Esophagus muscularis mucosa (tissue), 4 donors: ENCODE measurements around the gene PCDH9. TPM values are rescaled to one million over a fixed set of nuclear protein-coding genes. Genes with fewer than 3 reads are reported as not detected.

Source experiments
- DNase-seq: peaks from one replicate; pipeline ENCODE4 v3.0.0-alpha.2; 2017; ENCODE audit errors: extremely low spot score
- H3K27ac ChIP-seq, 4 donors: fragments of 200-600 bp; sonication (generic); replicated peaks in 1 of 4; 1 replicate in 3 of 4; 2 replicates in 1 of 4; pipeline ENCODE4 v1.5.1; 2016 to 2019; ENCODE audit warnings: mild to moderate bottlenecking in 1 of 4
- H3K27me3 ChIP-seq, 4 donors: fragments of 200-600 bp; sonication (generic); one replicate each; pipeline versions ENCODE4 v1.5.1 to v1.6.0; 2016 to 2019
- H3K36me3 ChIP-seq, 4 donors: fragments of 200-600 bp; sonication (generic); one replicate each; pipeline ENCODE4 v1.5.1; 2016 to 2019
- H3K4me1 ChIP-seq, 4 donors: fragments of 200-600 bp; sonication (generic); one replicate each; pipeline ENCODE4 v1.5.1; 2016 to 2019
- H3K4me3 ChIP-seq, 4 donors: fragments of 200-600 bp; sonication (generic); 1 replicate in 2 of 4; 2 replicates in 2 of 4; pipeline ENCODE4 v1.5.1; 2016 to 2019; ENCODE audit warnings: mild to moderate bottlenecking in 4 of 4, moderate library complexity in 1 of 4
- H3K9me3 ChIP-seq, 4 donors: fragments of 200-600 bp; sonication (generic); 1 replicate in 3 of 4; 2 replicates in 1 of 4; pipeline ENCODE4 v1.5.1; 2016 to 2019
- EP300 ChIP-seq: sonication (generic); formaldehyde crosslinking; IDR thresholded peaks from one replicate; pipeline ENCODE4 v1.6.1; 2017; ENCODE audit warnings: antibody characterized with exemption
- POLR2A ChIP-seq: fragments of 450-650 bp; IDR thresholded peaks from one replicate; pipeline ENCODE4 v1.6.1; 2017; ENCODE audit warnings: antibody characterized with exemption, moderate library complexity, mild to moderate bottlenecking, low read depth
- POLR2AphosphoS5 ChIP-seq, 2 donors: sonication (generic); formaldehyde crosslinking; IDR thresholded peaks; one replicate each; pipeline ENCODE4 v1.6.1; 2017; ENCODE audit warnings: antibody characterized with exemption in 2 of 2
- WGBS: methylation state at CpG from one replicate; pipeline ENCODE4 v1.1.5; 2018; 5-methylcytosine and 5-hydroxymethylcytosine counted together
- intact Hi-C: fragments of 100-400 bp; cut with DNase I; formaldehyde crosslinking; loops from one replicate; pipeline ENCODE4 v1.15.1; 2023
- total RNA-seq, 4 donors: library from RNA; depleted of rRNA; stranded (reverse); fragments of >200 nt; gene quantifications; one replicate each; pipeline versions ENCODE4 v1.1.0 to v1.2.1, GENCODE V29; 2016
- TF ChIP-seq, protein P1 (sequence below), 3 experiments: fragments of 200-600 bp in 2 of 3; fragments of 450-650 bp in 1 of 3; sonication (generic) in 2 of 3; IDR thresholded peaks; one replicate each; pipeline ENCODE4 v1.5.1; 2017 to 2019; ENCODE audit warnings: antibody characterized with exemption in 3 of 3, mild to moderate bottlenecking in 2 of 3, moderate library complexity in 1 of 3

PCDH9 gene
- total RNA-seq, 4 donors from 2014 or later: 33.8 to 81.8 (median 49.1) TPM

DNA sequence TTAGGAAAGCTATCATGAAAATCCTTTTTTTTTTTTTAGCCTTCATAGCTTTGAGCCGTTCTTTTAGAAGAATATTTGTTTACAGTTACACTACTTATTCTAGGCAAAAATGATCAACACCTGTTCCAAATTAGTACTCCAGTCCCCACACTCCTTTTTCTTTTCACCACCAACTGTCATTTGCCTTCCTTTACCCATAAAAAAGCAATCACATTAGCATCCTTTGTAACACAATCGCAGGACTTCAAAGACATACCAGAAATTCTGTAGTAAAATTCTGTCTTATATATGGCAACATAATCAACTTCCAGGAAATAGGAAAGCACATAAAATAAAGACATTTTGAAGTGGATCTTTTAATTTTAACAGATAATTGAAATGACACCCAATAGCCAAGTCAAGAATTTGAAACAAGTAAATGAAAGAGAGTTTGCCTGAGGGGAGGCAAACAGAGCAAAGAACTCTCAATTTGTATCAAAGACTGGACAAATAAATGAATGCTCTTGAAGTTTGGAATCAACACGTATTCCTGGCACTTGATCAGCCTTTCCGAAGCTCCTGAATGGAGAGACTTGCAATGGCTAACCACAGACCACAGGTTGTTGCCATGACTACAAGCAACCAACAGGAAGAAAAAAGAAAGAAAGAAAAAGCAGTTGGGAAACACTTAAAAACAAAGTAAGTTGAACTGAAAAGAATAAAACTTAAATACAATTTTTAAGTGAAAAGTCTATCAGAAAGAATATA, 206.8 kb downstream of the PCDH9 start:
- no peak for DNase-seq
- TF ChIP-seq, protein P1, sequence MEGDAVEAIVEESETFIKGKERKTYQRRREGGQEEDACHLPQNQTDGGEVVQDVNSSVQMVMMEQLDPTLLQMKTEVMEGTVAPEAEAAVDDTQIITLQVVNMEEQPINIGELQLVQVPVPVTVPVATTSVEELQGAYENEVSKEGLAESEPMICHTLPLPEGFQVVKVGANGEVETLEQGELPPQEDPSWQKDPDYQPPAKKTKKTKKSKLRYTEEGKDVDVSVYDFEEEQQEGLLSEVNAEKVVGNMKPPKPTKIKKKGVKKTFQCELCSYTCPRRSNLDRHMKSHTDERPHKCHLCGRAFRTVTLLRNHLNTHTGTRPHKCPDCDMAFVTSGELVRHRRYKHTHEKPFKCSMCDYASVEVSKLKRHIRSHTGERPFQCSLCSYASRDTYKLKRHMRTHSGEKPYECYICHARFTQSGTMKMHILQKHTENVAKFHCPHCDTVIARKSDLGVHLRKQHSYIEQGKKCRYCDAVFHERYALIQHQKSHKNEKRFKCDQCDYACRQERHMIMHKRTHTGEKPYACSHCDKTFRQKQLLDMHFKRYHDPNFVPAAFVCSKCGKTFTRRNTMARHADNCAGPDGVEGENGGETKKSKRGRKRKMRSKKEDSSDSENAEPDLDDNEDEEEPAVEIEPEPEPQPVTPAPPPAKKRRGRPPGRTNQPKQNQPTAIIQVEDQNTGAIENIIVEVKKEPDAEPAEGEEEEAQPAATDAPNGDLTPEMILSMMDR (IDR thresholded peaks at IDR 0.05): no peak
- TF ChIP-seq POLR2A (no peak), EP300 (no peak)

GRCh38 chr13:67018775-67019174, 211.4 kb downstream of the PCDH9 start:
- no peak for DNase-seq
- H3K9me3 ChIP-seq: no peaks in the 10 kb centered on the region
- WGBS: 96% methylated on average over 3 of the region's 3 CpGs
- H3K4me3 ChIP-seq: no peak overlapping the region
- no peaks in the 10 kb centered on the region for H3K27me3 ChIP-seq
- intact Hi-C loops: no loop called here
- TF ChIP-seq, protein P1 (IDR thresholded peaks at IDR 0.05): no peak
- TF ChIP-seq POLR2AphosphoS5 (IDR thresholded peaks at IDR 0.05) (no peak), EP300 (no peak), POLR2A (no peak)
- no peaks in the 10 kb centered on the region for H3K4me1 ChIP-seq
- no peaks in the 10 kb centered on the region for H3K36me3 ChIP-seq
- H3K27ac ChIP-seq: no peak overlapping the region

More for the DNA sequence above, 206.8 kb downstream of the PCDH9 start:
- Histone ChIP-seq H3K36me3 (no peaks in the 10 kb centered on the region), H3K4me1 (no peaks in the 10 kb centered on the region), H3K27me3 (no peaks in the 10 kb centered on the region), H3K4me3 (no peak overlapping the region), H3K9me3 (no peaks in the 10 kb centered on the region), H3K27ac (no peak overlapping the region)
- intact Hi-C loops: no loop called here
- 44% methylated on average over 4 of the region's 4 CpGs for WGBS

DNA sequence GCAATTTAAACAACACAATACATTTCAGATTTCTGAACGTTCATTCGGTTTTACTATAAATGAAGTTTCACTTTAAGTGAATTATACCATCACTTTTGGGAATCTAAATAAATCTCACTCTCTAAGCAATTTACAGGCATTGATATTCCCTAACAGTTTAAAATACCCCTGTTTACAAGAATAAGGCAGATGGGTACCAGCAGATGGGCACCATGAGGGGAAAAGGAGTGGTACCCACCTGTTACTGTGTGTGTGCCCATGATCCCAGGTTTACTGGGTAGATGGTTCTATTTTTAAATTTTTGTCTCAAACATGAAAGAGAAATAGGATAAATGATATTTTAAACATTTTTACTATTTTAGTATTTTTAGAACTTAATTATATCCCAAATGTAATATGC, 212.9 kb downstream of the PCDH9 start:
- H3K36me3 ChIP-seq: no peaks in the 10 kb centered on the region
- intact Hi-C loops: no loop called here
- H3K27me3 ChIP-seq: no peaks in the 10 kb centered on the region
- DNase-seq: no peak
- WGBS: 87% methylated on average over 2 of the region's 2 CpGs
- no peak overlapping the region for H3K27ac ChIP-seq
- H3K4me3 ChIP-seq: no peak overlapping the region
- H3K4me1 ChIP-seq: no peaks in the 10 kb centered on the region
- no peaks in the 10 kb centered on the region for H3K9me3 ChIP-seq
- no peak for TF ChIP-seq EP300
- no peak for TF ChIP-seq POLR2A
- TF ChIP-seq, protein P1 (IDR thresholded peaks at IDR 0.05): no peak
- no peak for TF ChIP-seq POLR2AphosphoS5 (IDR thresholded peaks at IDR 0.05)

GRCh38 chr13:67015976-67016600, 214.0 kb downstream of the PCDH9 start:
- Histone ChIP-seq H3K4me3 (no peak overlapping the region), H3K27ac (no peak overlapping the region), H3K4me1 (no peaks in the 10 kb centered on the region), H3K36me3 (no peaks in the 10 kb centered on the region), H3K9me3 (no peaks in the 10 kb centered on the region), H3K27me3 (no peaks in the 10 kb centered on the region)
- WGBS: 86% methylated on average over 2 of the region's 2 CpGs
- TF ChIP-seq POLR2AphosphoS5 (IDR thresholded peaks at IDR 0.05) (no peak), EP300 (no peak), POLR2A (no peak)
- TF ChIP-seq, protein P1 (IDR thresholded peaks at IDR 0.05): no peak
- intact Hi-C loops: no loop called here
- no peak for DNase-seq
